Tibial nerve (tissue), 4 donors: Measurements from ENCODE around the gene ATG10. TPM values are rescaled to one million over a fixed set of nuclear protein-coding genes. Genes with fewer than 3 reads are reported as not detected.
"Not testable (repeated sequence)": the region's sequence is repeated elsewhere in the genome, so short reads cannot be mapped to it uniquely, and the experiment has no call there.

Experiments used
- DNase-seq, 2 donors: peaks; one replicate each; pipeline ENCODE4 v3.0.0-alpha.2; 2019; ENCODE audit warnings: low spot score in 2 of 2
- H3K27ac ChIP-seq, 4 donors: fragments of 200-600 bp; sonication (generic) in 3 of 4; one replicate each; pipeline ENCODE4 v1.5.1; 2017 to 2019; ENCODE audit warnings: mild to moderate bottlenecking in 1 of 4
- H3K27me3 ChIP-seq, 2 donors: fragments of 200-600 bp; sonication (generic) in 1 of 2; one replicate each; pipeline versions ENCODE4 v1.5.1 to v1.6.0; 2017 to 2019
- H3K36me3 ChIP-seq, 3 donors: fragments of 200-600 bp; sonication (generic); one replicate each; pipeline ENCODE4 v1.5.1; 2018 to 2019
- H3K4me1 ChIP-seq, 4 donors: fragments of 200-600 bp; sonication (generic) in 3 of 4; one replicate each; pipeline ENCODE4 v1.5.1; 2017 to 2019
- H3K4me3 ChIP-seq, 4 donors: fragments of 200-600 bp; sonication (generic) in 3 of 4; one replicate each; pipeline ENCODE4 v1.5.1; 2017 to 2019; ENCODE audit warnings: mild to moderate bottlenecking in 1 of 4, moderate library complexity in 1 of 4
- H3K9me3 ChIP-seq, 4 donors: fragments of 200-600 bp; sonication (generic) in 3 of 4; one replicate each; pipeline ENCODE4 v1.5.1; 2017 to 2019
- EP300 ChIP-seq, 2 donors: sonication (generic); formaldehyde crosslinking; IDR thresholded peaks; one replicate each; pipeline ENCODE4 v1.6.1; 2017; ENCODE audit warnings: antibody characterized with exemption in 2 of 2, mild to moderate bottlenecking in 1 of 2
- POLR2A ChIP-seq, 2 donors: fragments of 450-650 bp; IDR thresholded peaks; one replicate each; pipeline ENCODE4 v1.6.1; 2017; ENCODE audit warnings: antibody characterized with exemption in 2 of 2, mild to moderate bottlenecking in 2 of 2, moderate library complexity in 2 of 2
- WGBS, 2 donors: methylation state at CpG; one replicate each; pipeline ENCODE4 v1.1.5; 2018; 5-methylcytosine and 5-hydroxymethylcytosine counted together
- total RNA-seq, 4 donors: library from RNA; depleted of rRNA; stranded (reverse); fragments of >200 nt; gene quantifications; one replicate each; pipeline ENCODE4 v1.1.0, GENCODE V29; 2016
- TF ChIP-seq, protein P1 (sequence below), 5 experiments: fragments of 200-600 bp in 3 of 5; fragments of 450-650 bp in 2 of 5; sonication (generic) in 3 of 5; IDR thresholded peaks; one replicate each; pipeline ENCODE4 v1.5.1; 2016 to 2019; ENCODE audit warnings: antibody characterized with exemption in 5 of 5, mild to moderate bottlenecking in 3 of 5, moderate library complexity in 2 of 5

ATG10 gene
- total RNA-seq, 4 donors from 2014 or later, result 3.5 to 25.1 (median 6.9) TPM

DNA sequence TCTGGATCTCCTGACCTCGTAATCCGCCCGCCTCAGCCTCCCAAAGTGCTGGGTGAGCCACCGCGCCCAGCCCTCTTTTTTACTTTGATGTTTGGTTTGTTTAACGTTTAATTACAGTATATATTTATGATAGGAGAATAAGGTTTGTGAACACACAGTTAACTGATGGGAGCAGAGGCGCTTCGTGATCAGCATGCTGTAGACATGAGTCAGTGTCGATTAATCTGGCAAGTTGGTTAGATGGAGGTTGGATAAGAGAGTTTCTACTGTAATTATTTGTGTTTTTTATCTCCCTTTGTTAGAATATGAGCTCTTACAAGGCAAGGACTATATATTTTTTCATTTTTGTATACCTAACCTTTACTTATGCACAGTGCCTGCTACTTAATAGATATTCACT is 14.3 kb downstream of the ATG10 start:
- TF ChIP-seq EP300 (IDR thresholded peaks at IDR 0.05) (no peak), POLR2A (IDR thresholded peaks at IDR 0.05) (no peak)
- TF ChIP-seq, protein P1, sequence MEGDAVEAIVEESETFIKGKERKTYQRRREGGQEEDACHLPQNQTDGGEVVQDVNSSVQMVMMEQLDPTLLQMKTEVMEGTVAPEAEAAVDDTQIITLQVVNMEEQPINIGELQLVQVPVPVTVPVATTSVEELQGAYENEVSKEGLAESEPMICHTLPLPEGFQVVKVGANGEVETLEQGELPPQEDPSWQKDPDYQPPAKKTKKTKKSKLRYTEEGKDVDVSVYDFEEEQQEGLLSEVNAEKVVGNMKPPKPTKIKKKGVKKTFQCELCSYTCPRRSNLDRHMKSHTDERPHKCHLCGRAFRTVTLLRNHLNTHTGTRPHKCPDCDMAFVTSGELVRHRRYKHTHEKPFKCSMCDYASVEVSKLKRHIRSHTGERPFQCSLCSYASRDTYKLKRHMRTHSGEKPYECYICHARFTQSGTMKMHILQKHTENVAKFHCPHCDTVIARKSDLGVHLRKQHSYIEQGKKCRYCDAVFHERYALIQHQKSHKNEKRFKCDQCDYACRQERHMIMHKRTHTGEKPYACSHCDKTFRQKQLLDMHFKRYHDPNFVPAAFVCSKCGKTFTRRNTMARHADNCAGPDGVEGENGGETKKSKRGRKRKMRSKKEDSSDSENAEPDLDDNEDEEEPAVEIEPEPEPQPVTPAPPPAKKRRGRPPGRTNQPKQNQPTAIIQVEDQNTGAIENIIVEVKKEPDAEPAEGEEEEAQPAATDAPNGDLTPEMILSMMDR (IDR thresholded peaks at IDR 0.05), result no peak
- Histone ChIP-seq H3K27ac (no peak overlapping the region), H3K9me3 (no peaks in the 10 kb centered on the region), H3K4me1 (no peaks in the 10 kb centered on the region), H3K36me3 (peaks cover 0 to 41% (median 0%) of the 10 kb centered on the region in 3 donors), H3K4me3 (no peak overlapping the region), H3K27me3 (no peaks in the 10 kb centered on the region)
- no peak for DNase-seq
- WGBS, 2 donors, result 94 to 97% methylated on average over 9 of the region's 9 CpGs

DNA sequence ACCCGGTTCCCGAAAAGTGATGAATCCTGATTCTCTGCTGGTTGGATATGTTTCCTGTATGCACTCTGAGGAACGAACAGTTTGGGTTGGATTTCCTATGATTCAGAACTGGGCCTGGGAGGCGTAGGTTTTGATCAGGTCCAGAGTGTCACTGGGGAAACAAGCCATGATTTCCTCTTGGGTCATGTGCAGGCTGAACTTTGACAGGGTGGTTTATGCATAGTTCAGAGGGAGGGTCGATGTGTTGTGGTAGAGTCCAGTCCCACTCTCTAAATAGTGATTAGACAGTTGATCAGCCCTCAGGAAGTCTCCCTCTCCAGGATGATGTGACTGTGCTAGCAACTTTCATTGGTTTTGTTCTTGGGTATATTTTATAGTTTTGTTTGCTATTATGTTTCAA is 17.4 kb downstream of the ATG10 start:
- DNase-seq, result no peak
- TF ChIP-seq, protein P1 (IDR thresholded peaks at IDR 0.05), result no peak
- TF ChIP-seq POLR2A (IDR thresholded peaks at IDR 0.05) (no peak), EP300 (IDR thresholded peaks at IDR 0.05) (no peak)
- Histone ChIP-seq H3K9me3 (no peaks in the 10 kb centered on the region), H3K27me3 (no peaks in the 10 kb centered on the region), H3K4me1 (no peaks in the 10 kb centered on the region), H3K4me3 (no peak overlapping the region), H3K27ac (no peak overlapping the region), H3K36me3 (peaks cover 0 to 40% (median 0%) of the 10 kb centered on the region in 3 donors)
- 71 to 78% methylated on average over 5 of the region's 5 CpGs for WGBS, 2 donors

DNA sequence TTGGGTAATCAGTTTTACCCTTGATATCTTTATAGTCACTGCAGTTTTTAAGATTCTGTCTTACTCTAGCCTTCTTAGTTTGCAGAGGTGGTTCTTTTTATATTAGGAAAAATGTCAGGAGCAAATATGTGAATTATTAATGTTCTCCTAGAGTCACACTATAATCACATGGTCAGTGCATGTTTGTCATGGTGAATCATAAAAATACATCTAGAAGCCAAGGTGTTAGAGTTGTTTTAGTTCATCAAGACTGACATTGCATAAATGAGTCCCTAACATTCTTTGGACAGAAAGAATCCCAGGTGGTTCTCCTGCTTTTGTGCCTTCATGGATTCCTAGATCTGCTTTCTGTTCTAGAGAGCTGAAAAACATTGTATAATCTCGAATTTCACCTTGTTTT is 22.9 kb downstream of the ATG10 start:
- no peak overlapping the region for H3K4me3 ChIP-seq
- WGBS, 2 donors, result 94% methylated on average over 1 of the region's 1 CpG
- H3K27ac ChIP-seq, result no peak overlapping the region
- peaks cover 0 to 36% (median 0%) of the 10 kb centered on the region in 3 donors for H3K36me3 ChIP-seq
- TF ChIP-seq POLR2A (IDR thresholded peaks at IDR 0.05) (no peak), EP300 (IDR thresholded peaks at IDR 0.05) (no peak)
- TF ChIP-seq, protein P1 (IDR thresholded peaks at IDR 0.05), result no peak
- H3K4me1 ChIP-seq, result no peaks in the 10 kb centered on the region
- DNase-seq, result no peak
- H3K27me3 ChIP-seq, result no peaks in the 10 kb centered on the region
- no peaks in the 10 kb centered on the region for H3K9me3 ChIP-seq

DNA sequence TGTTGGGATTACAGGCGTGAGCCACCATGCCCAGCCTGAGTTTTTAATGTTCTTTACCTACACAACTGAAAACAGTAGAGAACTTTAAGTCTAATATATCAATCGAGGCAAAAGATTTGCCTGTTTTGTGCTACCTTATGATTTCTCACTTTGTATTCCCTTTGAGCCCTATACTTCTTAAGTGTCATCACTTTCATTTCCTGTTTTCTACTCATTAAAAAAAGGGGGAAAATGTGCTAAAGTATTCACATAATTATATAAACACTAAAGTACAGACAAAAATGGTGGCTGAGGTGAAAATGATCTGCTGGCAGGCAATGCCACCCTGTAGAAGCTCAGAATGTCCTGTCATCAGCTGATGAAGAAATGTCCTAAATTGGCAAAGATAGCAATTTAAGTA is 23.6 kb downstream of the ATG10 start:
- H3K4me1 ChIP-seq, result no peaks in the 10 kb centered on the region
- no peak overlapping the region for H3K27ac ChIP-seq
- peaks cover 0 to 33% (median 0%) of the 10 kb centered on the region in 3 donors for H3K36me3 ChIP-seq
- 89 to 94% methylated on average over 2 of the region's 2 CpGs for WGBS, 2 donors
- no peaks in the 10 kb centered on the region for H3K9me3 ChIP-seq
- TF ChIP-seq EP300 (IDR thresholded peaks at IDR 0.05) (no peak), POLR2A (IDR thresholded peaks at IDR 0.05) (no peak)
- TF ChIP-seq, protein P1 (IDR thresholded peaks at IDR 0.05), result no peak
- DNase-seq, result no peak
- H3K27me3 ChIP-seq, result no peaks in the 10 kb centered on the region
- no peak overlapping the region for H3K4me3 ChIP-seq

DNA sequence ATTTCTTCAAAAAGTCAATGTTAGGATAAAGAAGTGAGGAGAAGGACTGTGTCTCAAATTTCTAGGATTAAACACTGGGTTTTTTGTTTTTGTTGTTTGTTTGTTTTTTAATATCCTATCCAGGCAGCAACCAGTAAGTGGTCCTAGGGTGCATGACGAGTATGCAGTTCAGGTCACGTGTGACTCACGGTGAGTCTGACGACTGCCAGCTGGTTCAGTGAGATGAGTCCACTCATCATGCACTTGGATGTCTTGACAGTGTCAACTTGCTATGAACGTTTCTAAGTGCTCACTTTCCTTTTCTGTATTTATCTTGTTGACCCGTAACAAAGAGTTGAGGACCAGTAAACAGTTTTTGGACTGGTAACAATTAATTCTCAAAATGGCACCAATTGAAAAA is 32.7 kb downstream of the ATG10 start:
- TF ChIP-seq EP300 (IDR thresholded peaks at IDR 0.05) (no peak), POLR2A (IDR thresholded peaks at IDR 0.05) (no peak)
- TF ChIP-seq, protein P1 (IDR thresholded peaks at IDR 0.05), result no peak
- Histone ChIP-seq H3K4me3 (no peak overlapping the region), H3K36me3 (peaks cover 0 to 2% (median 0%) of the 10 kb centered on the region in 3 donors), H3K4me1 (no peaks in the 10 kb centered on the region), H3K9me3 (no peaks in the 10 kb centered on the region), H3K27me3 (no peaks in the 10 kb centered on the region), H3K27ac (no peak overlapping the region)
- no peak for DNase-seq
- 78 to 83% methylated on average over 6 of the region's 6 CpGs for WGBS, 2 donors

DNA sequence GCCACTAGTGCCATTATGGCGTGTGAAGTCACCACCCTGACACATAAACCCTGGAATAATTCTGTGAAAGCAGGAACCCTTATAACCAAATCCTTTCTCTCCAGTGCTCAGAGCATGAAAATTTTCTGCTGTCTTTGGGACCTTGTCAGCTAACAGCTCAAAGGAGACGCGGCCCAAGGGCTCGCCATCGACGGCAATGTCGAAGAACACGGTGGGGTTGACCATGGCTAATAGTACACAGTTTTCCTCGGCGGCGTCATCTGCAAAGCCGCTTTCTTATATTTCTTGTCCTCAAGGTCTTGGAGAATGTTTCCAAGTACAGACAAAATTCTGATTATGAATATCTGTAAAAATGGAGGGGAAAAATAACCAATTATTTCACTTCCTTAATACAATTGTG is 38.0 kb downstream of the ATG10 start:
- H3K9me3 ChIP-seq, H3K36me3 ChIP-seq, DNase-seq, H3K27ac ChIP-seq, H3K27me3 ChIP-seq, H3K4me3 ChIP-seq, H3K4me1 ChIP-seq: not testable (repeated sequence)
- WGBS, 2 donors, result 98 to 100% methylated on average over 12 of the region's 12 CpGs
